B cell (primary cell): Measurements from ENCODE around the gene EGFL8. TPM values are rescaled to one million over a fixed set of nuclear protein-coding genes. Genes with fewer than 3 reads are reported as not detected.

ENCODE experiments used
- ATAC-seq: fragments of 200-7000 bp; cut with Tn5 transposase; one replicate; pipeline ENCODE4 v1.10.0; 2021; ENCODE audit warnings: low read depth, mild to moderate bottlenecking, moderate number of reproducible peaks, moderate library complexity
- CTCF ChIA-PET: fragments of 350-600 bp; sonication (Branson Sonifier 250); formaldehyde crosslinking; loops from one replicate; lab custom pipeline; 2021; ENCODE audit warnings: antibody characterized with exemption, inconsistent platforms; lab: Charles Lee
- POLR2A ChIA-PET: fragments of 350-600 bp; sonication (Branson Sonifier 250); formaldehyde crosslinking; loops from one replicate; lab custom pipeline; 2021; ENCODE audit warnings: antibody characterized with exemption; lab: Charles Lee
- DNase-seq: peaks from one replicate; pipeline ENCODE4 v3.0.0; 2013
- H2AFZ ChIP-seq: 2 replicates; pipeline ENCODE4 v1.6.1; 2012; ENCODE audit warnings: mild to moderate bottlenecking, low read depth, low read length; ENCODE audit not compliant: insufficient read depth, poor library complexity, severe bottlenecking
- H3K27ac ChIP-seq, 2 donors: 1 replicate in 1 of 2; 2 replicates in 1 of 2; pipeline ENCODE4 v1.5.1; 2012 to 2013; ENCODE audit warnings: low read length in 2 of 2, mild to moderate bottlenecking in 2 of 2, moderate library complexity in 1 of 2
- H3K27me3 ChIP-seq, 4 experiments: fragments of 200-600 bp in 1 of 4; sonication (generic) in 1 of 4; replicated peaks in 1 of 4; 1 replicate in 2 of 4; 2 replicates in 2 of 4; pipeline versions ENCODE4 v1.6.1 to v1.7.0; 2013 to 2016; ENCODE audit warnings: low read length in 3 of 4, mild to moderate bottlenecking in 2 of 4, mixed read lengths in 1 of 4, moderate library complexity in 1 of 4; ENCODE audit not compliant: insufficient read depth in 4 of 4, control insufficient read depth in 3 of 4; ENCODE audit errors: control extremely low read depth in 1 of 4
- H3K36me3 ChIP-seq, 2 experiments: replicated peaks in 1 of 2; 1 replicate in 1 of 2; 2 replicates in 1 of 2; pipeline versions ENCODE4 v1.6.1 to v1.7.1; 2013; ENCODE audit warnings: low read length in 1 of 2; ENCODE audit not compliant: insufficient read depth in 2 of 2, control insufficient read depth in 1 of 2; ENCODE audit errors: control extremely low read depth in 1 of 2, extremely low read depth in 1 of 2
- H3K4me1 ChIP-seq, 2 donors: fragments of 200-600 bp in 1 of 2; sonication (generic) in 1 of 2; 1 replicate in 1 of 2; 2 replicates in 1 of 2; pipeline versions ENCODE4 v1.5.1 to v1.6.1; 2013 to 2017; ENCODE audit warnings: low read length in 2 of 2; ENCODE audit not compliant: control insufficient read depth in 2 of 2, insufficient read depth in 2 of 2
- H3K4me2 ChIP-seq: replicated peaks from 2 replicates; pipeline ENCODE3; 2012; ENCODE audit warnings: mild to moderate bottlenecking, low read depth, low read length; ENCODE audit not compliant: poor library complexity, severe bottlenecking
- H3K4me3 ChIP-seq, 5 experiments: fragments of 200-600 bp in 1 of 5; sonication (generic) in 1 of 5; 1 replicate in 3 of 5; 2 replicates in 2 of 5; pipeline versions ENCODE4 v1.5.1 to v1.7.0; 2011 to 2016; ENCODE audit warnings: low read length in 4 of 5, mild to moderate bottlenecking in 4 of 5, low read depth in 2 of 5, control low read depth in 1 of 5, moderate library complexity in 1 of 5; ENCODE audit not compliant: insufficient read depth in 1 of 5; ENCODE audit errors: control extremely low read depth in 1 of 5, extremely low read depth in 1 of 5
- H3K79me2 ChIP-seq: fragments of 200-600 bp; sonication (generic); one replicate; pipeline ENCODE4 v1.6.0; 2016; ENCODE audit warnings: low read length; ENCODE audit not compliant: control insufficient read depth, insufficient read depth
- H3K9ac ChIP-seq: fragments of 200-600 bp; sonication (generic); 2 replicates; pipeline ENCODE4 v1.6.1; 2017; ENCODE audit warnings: mild to moderate bottlenecking, low read length, moderate library complexity
- H3K9me3 ChIP-seq, 3 donors: one replicate each; pipeline versions ENCODE4 v1.6.1 to v1.7.1; 2013; ENCODE audit warnings: low read length in 2 of 3; ENCODE audit not compliant: control insufficient read depth in 2 of 3, insufficient read depth in 1 of 3; ENCODE audit errors: control extremely low read depth in 1 of 3
- H4K20me1 ChIP-seq: 2 replicates; pipeline ENCODE4 v1.6.0; 2012; ENCODE audit warnings: mild to moderate bottlenecking, low read length; ENCODE audit not compliant: insufficient read depth, control insufficient read depth, poor library complexity, severe bottlenecking
- H3K27ac Mint-ChIP-seq: one replicate; pipeline ENCODE4 v1.8.0; 2021; ENCODE audit warnings: mixed read lengths
- H3K27me3 Mint-ChIP-seq: one replicate; pipeline ENCODE4 v1.8.0; 2021; ENCODE audit warnings: mixed read lengths
- H3K4me1 Mint-ChIP-seq: one replicate; pipeline ENCODE4 v1.8.0; 2021; ENCODE audit warnings: mixed read lengths
- H3K4me3 Mint-ChIP-seq: one replicate; pipeline ENCODE4 v1.8.0; 2021; ENCODE audit warnings: mixed read lengths
- H3K9me3 Mint-ChIP-seq: one replicate; pipeline ENCODE4 v1.8.0; 2022; ENCODE audit warnings: mixed read lengths; ENCODE audit not compliant: insufficient read depth
- EZH2 ChIP-seq: IDR thresholded peaks from 2 replicates; pipeline ENCODE4 v1.6.1; 2012; ENCODE audit warnings: borderline replicate concordance, low read depth, mild to moderate bottlenecking, moderate library complexity, low read length; ENCODE audit not compliant: insufficient read depth, poor library complexity, severe bottlenecking
- WGBS: methylation state at CpG from one replicate; pipeline ENCODE4 v1.1.5; 2013; ENCODE audit warnings: missing lambda C conversion rate; ENCODE audit not compliant: insufficient coverage; 5-methylcytosine and 5-hydroxymethylcytosine counted together
- intact Hi-C: fragments of 100-400 bp; cut with micrococcal nuclease; formaldehyde crosslinking; loops from one replicate; pipeline ENCODE4 v1.10.0; 2022
- polyA plus RNA-seq: library from polyadenylated mRNA; depleted of rRNA; stranded (reverse); fragments of >200 nt; gene quantifications from 2 replicates; pipeline ENCODE4 v1.2.3, GENCODE V29; 2012
- total RNA-seq, 2 donors: library from RNA; stranded (reverse); fragments of 120-200 nt in 1 of 2; gene quantifications; 1 replicate in 1 of 2; 2 replicates in 1 of 2; pipeline versions ENCODE4 v1.2.3 to v1.2.4, GENCODE V29; 2013 to 2022
- TF ChIP-seq, protein P1 (sequence below): fragments of 200-600 bp; IDR thresholded peaks from one replicate; pipeline ENCODE4 v1.8.0; 2022; ENCODE audit warnings: antibody characterized with exemption, mild to moderate bottlenecking

The EGFL8 gene
- total and polyA plus RNA-seq, 2 donors (not counting 1 experiment from before 2014, with no cell fraction given) = 0.91 to 3.9 TPM

DNA sequence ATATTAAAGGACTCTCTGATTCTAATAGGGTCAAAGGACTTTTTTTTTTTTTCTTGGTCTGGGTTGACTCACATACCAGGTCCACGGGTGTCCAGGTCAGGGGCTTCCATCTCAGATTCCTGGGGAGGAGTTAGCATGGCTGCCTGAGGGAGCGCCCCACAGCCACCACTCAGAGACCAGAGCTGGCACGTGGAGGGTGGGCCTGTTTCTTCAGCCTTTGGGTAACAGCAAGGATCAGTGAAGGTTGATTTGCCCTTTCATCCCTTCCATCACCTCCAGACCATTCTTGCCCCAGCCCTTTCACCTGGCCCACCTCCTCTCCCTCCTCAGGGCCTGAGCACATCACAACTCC, 33.9 kb downstream of the EGFL8 start:
- peaks cover 0 to 2% (median under 1%) of the 10 kb centered on the region in 4 experiments for H3K27me3 ChIP-seq
- TF ChIP-seq EZH2 = no peak
- TF ChIP-seq, protein P1, sequence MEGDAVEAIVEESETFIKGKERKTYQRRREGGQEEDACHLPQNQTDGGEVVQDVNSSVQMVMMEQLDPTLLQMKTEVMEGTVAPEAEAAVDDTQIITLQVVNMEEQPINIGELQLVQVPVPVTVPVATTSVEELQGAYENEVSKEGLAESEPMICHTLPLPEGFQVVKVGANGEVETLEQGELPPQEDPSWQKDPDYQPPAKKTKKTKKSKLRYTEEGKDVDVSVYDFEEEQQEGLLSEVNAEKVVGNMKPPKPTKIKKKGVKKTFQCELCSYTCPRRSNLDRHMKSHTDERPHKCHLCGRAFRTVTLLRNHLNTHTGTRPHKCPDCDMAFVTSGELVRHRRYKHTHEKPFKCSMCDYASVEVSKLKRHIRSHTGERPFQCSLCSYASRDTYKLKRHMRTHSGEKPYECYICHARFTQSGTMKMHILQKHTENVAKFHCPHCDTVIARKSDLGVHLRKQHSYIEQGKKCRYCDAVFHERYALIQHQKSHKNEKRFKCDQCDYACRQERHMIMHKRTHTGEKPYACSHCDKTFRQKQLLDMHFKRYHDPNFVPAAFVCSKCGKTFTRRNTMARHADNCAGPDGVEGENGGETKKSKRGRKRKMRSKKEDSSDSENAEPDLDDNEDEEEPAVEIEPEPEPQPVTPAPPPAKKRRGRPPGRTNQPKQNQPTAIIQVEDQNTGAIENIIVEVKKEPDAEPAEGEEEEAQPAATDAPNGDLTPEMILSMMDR = no peak
- no peaks in the 10 kb centered on the region for H4K20me1 ChIP-seq
- intact Hi-C loops = loop anchor here (5.0 to 10.0 kb wide), 8 partner anchors 49 to 774 kb away; partner anchors contain the start of genes BAG6, CLIC1, CSNK2B and EHMT2
- DNase-seq = no peak
- Mint-ChIP-seq H3K4me1 (peaks cover 39% of the 10 kb centered on the region), H3K27ac (no peak overlapping the region), H3K9me3 (no peaks in the 10 kb centered on the region), H3K27me3 (no peaks in the 10 kb centered on the region), H3K4me3 (no peak overlapping the region)
- H3K4me3 ChIP-seq = no peak overlapping the region
- no peak overlapping the region for H3K9ac ChIP-seq
- WGBS = 100% methylated on average over 2 of the region's 3 CpGs
- H3K4me1 ChIP-seq = peaks cover 26 to 33% of the 10 kb centered on the region in 2 donors
- ATAC-seq = no peak
- no peak overlapping the region for H3K4me2 ChIP-seq
- POLR2A ChIA-PET = no interaction called here
- no peaks in the 10 kb centered on the region for H3K79me2 ChIP-seq
- no peaks in the 10 kb centered on the region for H3K9me3 ChIP-seq
- no peak overlapping the region for H2AFZ ChIP-seq
- no peaks in the 10 kb centered on the region for H3K36me3 ChIP-seq
- peak overlapping the region in 1 of 2 donors; percentile 24 for H3K27ac ChIP-seq
- CTCF ChIA-PET = interaction anchor here (0.7 to 1.5 kb wide), 6 partner anchors 54 to 1573 kb away, joined by 3 to 5 read pairs (median 3); partner anchors contain the start of gene ATF6B

DNA sequence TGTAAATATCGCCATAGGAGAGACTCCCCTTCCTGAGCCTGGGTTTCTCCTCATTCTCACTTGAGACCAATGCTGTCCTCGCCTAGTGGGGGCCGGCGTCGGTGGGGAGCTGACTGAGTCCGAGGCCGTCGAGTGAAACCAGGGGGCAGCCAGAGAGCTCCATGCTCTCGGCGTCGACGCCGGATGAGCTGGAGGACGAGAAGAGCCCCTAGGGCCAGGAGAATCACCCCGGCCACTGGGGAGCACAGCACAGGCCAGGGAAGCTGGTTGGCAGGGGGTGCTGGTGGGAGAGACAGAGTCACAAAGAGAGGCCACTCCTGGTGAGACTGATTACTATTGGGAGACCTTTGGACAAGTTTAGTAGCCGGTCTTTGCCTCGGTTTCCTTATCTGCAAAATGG, 34.5 kb downstream of the EGFL8 start:
- no peaks in the 10 kb centered on the region for H3K79me2 ChIP-seq
- intact Hi-C loops = loop anchor here (5.0 to 10.0 kb wide), 8 partner anchors 48 to 773 kb away; partner anchors contain the start of genes BAG6, CLIC1, CSNK2B and EHMT2
- no peaks in the 10 kb centered on the region for H4K20me1 ChIP-seq
- H3K27ac Mint-ChIP-seq = no peak overlapping the region
- H3K27ac ChIP-seq = no peak overlapping the region
- CTCF ChIA-PET = interaction anchor here (1.0 to 1.5 kb wide), 3 partner anchors 26 to 80 kb away, joined by 3 to 4 read pairs (median 3); partner anchors contain the start of gene ATF6B
- no peaks in the 10 kb centered on the region for H3K27me3 Mint-ChIP-seq
- H3K36me3 ChIP-seq = no peaks in the 10 kb centered on the region
- H2AFZ ChIP-seq = no peak overlapping the region
- no peak for DNase-seq
- peaks cover 34% of the 10 kb centered on the region for H3K4me1 Mint-ChIP-seq
- POLR2A ChIA-PET = no interaction called here
- H3K9me3 Mint-ChIP-seq = no peaks in the 10 kb centered on the region
- H3K4me3 ChIP-seq = no peak overlapping the region
- 92% methylated on average over 17 of the region's 17 CpGs for WGBS
- H3K27me3 ChIP-seq = peaks cover 0 to 5% (median 2%) of the 10 kb centered on the region in 4 experiments
- peaks cover 20 to 28% of the 10 kb centered on the region in 2 donors for H3K4me1 ChIP-seq
- H3K4me3 Mint-ChIP-seq = no peak overlapping the region
- no peak for ATAC-seq
- H3K4me2 ChIP-seq = no peak overlapping the region
- no peak overlapping the region for H3K9ac ChIP-seq
- TF ChIP-seq EZH2 = no peak
- TF ChIP-seq, protein P1 = no peak
- no peaks in the 10 kb centered on the region for H3K9me3 ChIP-seq
